SJCRH30 (cell line): ENCODE results near the gene BAG5. TPM values are rescaled to one million over a fixed set of nuclear protein-coding genes. Genes with fewer than 3 reads are reported as not detected.
A peak's percentile ranks its signal among the peaks of the same experiment; 100 is the strongest.
"Not testable (repeated sequence)": the region's sequence is repeated elsewhere in the genome, so short reads cannot be mapped to it uniquely, and the experiment has no call there.

Experiments
- DNase-seq, 2 experiments: peaks; one replicate each; pipeline ENCODE4 v3.0.0-alpha.2; 2015 to 2020
- H3K27ac ChIP-seq: fragments of 250-450 bp; sonication (Bioruptor Pico); 2 replicates; pipeline ENCODE4 v1.5.1; 2020; ENCODE audit warnings: mild to moderate bottlenecking, moderate library complexity
- H3K27me3 ChIP-seq: fragments of 250-450 bp; sonication (Bioruptor Pico); 2 replicates; pipeline ENCODE4 v1.5.1; 2020; ENCODE audit warnings: mild to moderate bottlenecking, moderate library complexity
- H3K36me3 ChIP-seq: fragments of 250-450 bp; sonication (Bioruptor Pico); 2 replicates; pipeline ENCODE4 v1.5.1; 2020; ENCODE audit warnings: mild to moderate bottlenecking, moderate library complexity
- H3K4me1 ChIP-seq: fragments of 250-450 bp; sonication (Bioruptor Pico); 2 replicates; pipeline ENCODE4 v1.5.1; 2020; ENCODE audit warnings: mild to moderate bottlenecking, moderate library complexity
- H3K4me3 ChIP-seq: fragments of 250-450 bp; sonication (Bioruptor Pico); 2 replicates; pipeline ENCODE4 v1.5.1; 2020; ENCODE audit warnings: mild to moderate bottlenecking, moderate library complexity
- H3K9me3 ChIP-seq: fragments of 250-450 bp; sonication (Bioruptor Pico); replicated peaks from 2 replicates; pipeline ENCODE4 v1.5.1; 2020; ENCODE audit warnings: mild to moderate bottlenecking, moderate library complexity
- total RNA-seq: library from RNA; depleted of rRNA; stranded (reverse); fragments of >200 nt; shearing (Covaris generic); gene quantifications from 2 replicates; pipeline ENCODE4 v1.2.3, GENCODE V29; 2014

Gene BAG5
- total RNA-seq, 1 experiment from 2014 or later, result 45.9 TPM

DNA sequence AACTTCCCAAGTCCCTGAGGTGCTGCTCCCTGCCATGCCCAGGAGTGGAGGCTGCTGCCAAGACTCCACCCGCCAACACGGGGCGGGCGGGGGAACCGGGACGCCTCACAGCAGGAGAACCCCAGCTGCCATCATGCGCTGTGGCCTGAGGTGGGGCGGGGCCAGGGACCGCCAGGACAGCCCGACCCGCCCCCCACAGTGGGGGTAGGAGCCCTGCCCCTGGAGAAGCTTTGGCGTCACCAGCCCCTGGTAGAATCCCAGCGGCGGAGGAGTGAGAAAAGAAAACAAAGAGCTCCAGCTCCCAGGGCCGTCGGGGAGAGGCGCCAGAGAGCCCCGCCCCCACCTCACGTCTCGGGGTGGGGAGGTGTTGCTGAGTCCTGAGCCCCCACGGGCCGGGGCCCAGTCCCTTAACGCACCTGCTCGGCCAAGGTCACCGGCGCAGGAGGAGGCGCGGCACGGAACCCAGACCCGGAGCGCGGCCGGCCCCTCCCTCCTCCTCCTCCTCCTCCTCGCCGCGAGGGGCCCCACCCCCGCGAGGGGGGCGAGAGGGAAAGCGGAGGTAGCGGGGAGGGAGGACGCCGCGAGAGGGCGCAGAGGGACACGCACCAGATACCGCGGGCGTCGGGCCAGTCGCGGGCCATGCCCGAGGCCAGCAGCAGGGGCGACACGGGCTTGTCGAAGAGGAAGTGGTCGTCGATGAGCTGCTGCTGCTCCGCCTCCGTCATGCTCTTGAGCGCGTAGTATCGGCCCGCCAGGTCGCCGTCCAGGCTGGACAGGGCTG, 41.6 kb downstream of the BAG5 start:
- DNase-seq, result no peak
- no peaks in the 10 kb centered on the region for H3K9me3 ChIP-seq
- peaks cover 22% of the 10 kb centered on the region for H3K4me1 ChIP-seq
- H3K27ac ChIP-seq, result no peak overlapping the region
- H3K27me3 ChIP-seq, result no peaks in the 10 kb centered on the region; the same call in 1 of the 2 replicates
- no peaks in the 10 kb centered on the region for H3K36me3 ChIP-seq
- no peak overlapping the region for H3K4me3 ChIP-seq

DNA sequence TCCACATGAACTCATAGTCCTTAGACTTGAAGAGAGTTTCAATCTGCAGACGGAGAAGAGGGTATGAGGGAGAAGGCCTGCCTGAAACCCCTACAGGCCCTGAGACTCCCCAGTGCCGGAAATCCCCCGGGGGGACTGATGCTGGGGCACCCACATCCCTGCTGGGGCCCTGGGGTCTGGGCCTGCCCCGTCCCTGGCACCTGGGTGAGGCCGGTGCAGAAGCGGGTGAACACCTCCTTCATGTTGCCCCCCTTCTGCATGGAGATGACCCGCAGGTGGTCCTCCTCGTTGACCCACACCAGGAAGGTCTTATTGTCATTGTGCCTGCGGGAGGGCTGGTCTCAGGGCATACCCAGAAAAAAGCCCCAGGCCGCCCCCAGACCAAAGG, 42.2 kb downstream of the BAG5 start:
- Histone ChIP-seq H3K9me3 (no peaks in the 10 kb centered on the region), H3K4me3 (no peak overlapping the region), H3K27ac (no peak overlapping the region), H3K27me3 (no peaks in the 10 kb centered on the region; the same call in 1 of the 2 replicates), H3K36me3 (no peaks in the 10 kb centered on the region), H3K4me1 (peaks cover 17% of the 10 kb centered on the region)
- DNase-seq, result no peak

DNA sequence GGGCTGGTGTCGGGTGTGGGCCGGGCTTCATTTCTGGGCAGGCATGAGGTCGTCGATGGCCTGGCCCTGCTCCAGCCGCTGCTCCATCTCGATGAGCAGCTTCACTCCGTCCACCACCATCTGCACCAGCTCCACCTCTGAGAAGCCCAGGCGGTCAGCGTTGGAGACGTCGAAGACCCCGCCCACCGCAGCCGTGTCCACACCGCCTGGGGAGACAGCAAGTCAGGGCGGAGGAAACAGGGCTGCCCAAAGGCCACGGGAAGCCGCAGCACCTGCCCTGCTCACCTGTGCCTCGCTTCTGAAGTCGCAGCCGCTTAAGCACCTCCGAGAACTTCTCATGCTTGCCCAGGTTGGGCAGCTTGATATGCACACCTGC, 42.6 kb downstream of the BAG5 start:
- no peaks in the 10 kb centered on the region; the same call in 1 of the 2 replicates for H3K27me3 ChIP-seq
- peaks cover 16% of the 10 kb centered on the region for H3K4me1 ChIP-seq
- H3K27ac ChIP-seq, result no peak overlapping the region
- H3K9me3 ChIP-seq, result no peaks in the 10 kb centered on the region
- H3K4me3 ChIP-seq, result no peak overlapping the region
- DNase-seq, result no peak
- H3K36me3 ChIP-seq, result no peaks in the 10 kb centered on the region

DNA sequence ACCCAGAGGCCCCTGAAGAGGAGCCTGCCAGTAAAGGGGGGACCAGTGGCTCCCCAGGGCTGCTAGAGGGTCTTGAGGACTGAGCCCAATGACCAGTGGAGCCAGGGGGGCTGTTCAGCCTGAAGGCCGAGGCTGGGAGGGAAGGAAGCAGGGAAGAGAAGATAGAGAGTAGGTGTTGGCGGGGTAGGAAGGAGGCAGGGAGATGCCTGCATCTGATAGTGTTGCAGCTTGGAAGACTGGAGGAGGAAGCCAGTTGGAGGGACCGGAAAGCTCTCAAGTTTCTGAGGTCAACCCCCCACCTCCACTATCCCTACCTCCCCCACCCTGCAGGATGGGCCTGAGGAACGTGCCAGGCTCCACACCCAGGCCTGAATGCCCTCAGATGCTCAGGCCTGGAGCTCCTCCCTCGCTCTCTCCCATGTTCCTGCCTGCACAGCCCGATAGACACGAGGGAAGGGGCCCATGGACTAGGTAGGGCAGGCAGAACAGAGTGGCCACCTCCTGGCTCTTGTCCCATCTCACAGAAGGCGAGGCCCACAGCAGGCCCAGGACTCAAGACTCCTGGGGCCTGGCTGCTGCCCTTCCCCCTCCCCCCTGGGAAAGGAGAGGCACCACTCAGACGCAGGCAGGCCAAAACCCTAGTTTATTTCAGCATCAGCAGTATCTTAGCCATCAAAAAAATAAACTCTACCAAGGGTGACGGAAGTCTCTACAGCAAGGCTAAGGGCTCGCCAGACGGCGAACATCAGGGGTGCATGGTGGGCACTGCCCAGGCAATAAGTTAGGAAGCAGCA, 43.2 kb downstream of the BAG5 start:
- no peaks in the 10 kb centered on the region for H3K9me3 ChIP-seq
- no peak overlapping the region for H3K4me3 ChIP-seq
- no peak overlapping the region for H3K27ac ChIP-seq
- peaks cover 10% of the 10 kb centered on the region for H3K4me1 ChIP-seq
- no peaks in the 10 kb centered on the region; the same call in 1 of the 2 replicates for H3K27me3 ChIP-seq
- H3K36me3 ChIP-seq, result no peaks in the 10 kb centered on the region
- no peak for DNase-seq

DNA sequence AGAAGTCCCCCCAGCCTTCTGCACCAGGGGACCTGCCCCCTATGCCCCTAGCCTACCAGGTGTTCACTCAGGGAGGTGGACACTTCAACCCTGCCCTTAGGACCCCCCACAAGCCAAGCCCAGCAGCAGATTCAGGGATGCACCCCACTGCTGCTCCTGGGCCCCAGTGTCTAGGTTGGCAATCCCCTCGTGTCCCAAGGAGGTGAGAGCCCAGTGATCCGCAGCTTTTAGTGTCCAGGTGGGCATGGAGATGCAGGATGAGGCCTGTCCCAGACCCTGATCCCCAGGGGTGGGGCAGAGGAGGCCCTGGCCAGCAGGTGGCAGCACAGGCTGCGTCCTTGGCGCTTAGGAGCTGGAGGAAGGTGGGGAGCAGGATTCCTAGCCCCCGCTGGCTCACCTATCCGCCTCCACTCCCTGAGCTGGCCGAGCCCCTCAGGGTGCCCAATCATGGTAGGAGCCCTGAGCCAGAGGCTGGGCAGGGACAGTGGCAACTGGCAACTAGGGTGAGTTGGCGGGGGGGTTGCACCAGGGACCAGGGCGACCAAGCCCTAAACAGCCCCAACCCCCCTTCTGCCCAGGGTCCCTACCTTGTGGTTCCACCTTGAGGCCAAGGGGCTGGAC, 43.9 kb downstream of the BAG5 start:
- no peak overlapping the region for H3K27ac ChIP-seq
- no peaks in the 10 kb centered on the region; the same call in 1 of the 2 replicates for H3K27me3 ChIP-seq
- DNase-seq, result peak; percentile 67 to 82
- no peaks in the 10 kb centered on the region for H3K36me3 ChIP-seq
- H3K4me3 ChIP-seq, result no peak overlapping the region
- H3K4me1 ChIP-seq, result peaks cover 6% of the 10 kb centered on the region; the same call in 1 of the 2 replicates
- no peaks in the 10 kb centered on the region for H3K9me3 ChIP-seq

DNA sequence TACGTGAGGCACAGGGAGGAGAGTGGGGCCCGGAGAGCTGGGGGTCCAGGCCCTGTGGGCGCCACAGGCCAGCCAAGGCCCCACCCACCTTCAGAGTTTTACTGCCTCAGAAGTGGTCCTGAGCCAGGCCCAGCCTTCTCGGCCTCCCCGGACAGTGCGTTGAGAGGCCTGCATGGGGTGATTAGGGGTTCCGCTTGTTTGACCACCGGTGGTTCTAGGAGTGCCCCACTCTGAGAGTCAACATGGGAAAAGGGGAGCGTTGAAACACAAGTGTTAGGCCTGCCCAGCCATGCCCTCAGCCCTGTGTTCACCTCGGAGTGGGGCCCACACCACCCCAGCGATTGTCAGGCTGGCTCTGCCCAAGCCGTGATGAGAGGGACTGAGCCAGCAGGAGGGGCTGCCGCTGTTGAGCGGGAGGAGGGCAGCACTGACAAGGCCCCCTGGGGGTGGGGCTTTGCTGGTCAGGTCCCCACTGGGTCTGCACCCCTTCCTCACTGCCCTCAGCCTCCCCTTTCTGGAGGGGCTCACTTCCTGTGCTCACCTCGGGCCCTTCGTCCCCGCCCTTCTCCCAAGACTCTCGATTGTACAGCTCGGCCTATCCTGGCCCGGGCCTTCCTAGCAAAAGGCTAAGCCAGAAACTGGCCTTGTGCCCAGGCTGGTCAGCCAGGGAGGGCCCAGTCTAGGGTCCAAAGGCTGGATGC, 44.6 kb downstream of the BAG5 start:
- no peak for DNase-seq
- Histone ChIP-seq H3K4me1 (peaks cover 2% of the 10 kb centered on the region; the same call in 1 of the 2 replicates), H3K36me3 (no peaks in the 10 kb centered on the region), H3K27me3 (no peaks in the 10 kb centered on the region), H3K27ac (no peak overlapping the region), H3K9me3 (no peaks in the 10 kb centered on the region), H3K4me3 (no peak overlapping the region)

DNA sequence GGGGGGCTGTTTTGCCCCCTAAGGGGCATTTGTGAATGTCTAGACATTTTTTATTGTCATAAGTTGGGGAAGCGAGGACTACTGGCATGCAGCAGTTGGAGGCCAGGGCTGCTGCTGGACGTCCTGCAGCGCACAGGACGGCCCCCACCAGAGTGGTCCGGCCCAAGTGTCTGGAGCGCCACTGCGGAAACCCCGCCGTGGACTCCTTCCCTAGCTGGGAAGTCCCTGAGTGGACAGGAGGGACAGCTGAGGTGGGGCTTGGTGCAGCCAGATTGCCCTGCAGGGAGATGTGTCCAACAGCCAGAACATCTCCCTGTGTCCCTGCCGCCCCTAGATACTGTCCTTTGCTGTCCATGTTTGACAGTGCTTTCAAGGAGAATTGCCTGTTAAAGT, 45.3 kb downstream of the BAG5 start:
- DNase-seq, result no peak
- no peak overlapping the region for H3K4me3 ChIP-seq
- H3K36me3 ChIP-seq, result no peaks in the 10 kb centered on the region
- H3K9me3 ChIP-seq, result no peaks in the 10 kb centered on the region
- no peak overlapping the region for H3K27ac ChIP-seq
- no peaks in the 10 kb centered on the region for H3K27me3 ChIP-seq
- H3K4me1 ChIP-seq, result no peaks in the 10 kb centered on the region; the same call in 1 of the 2 replicates

DNA sequence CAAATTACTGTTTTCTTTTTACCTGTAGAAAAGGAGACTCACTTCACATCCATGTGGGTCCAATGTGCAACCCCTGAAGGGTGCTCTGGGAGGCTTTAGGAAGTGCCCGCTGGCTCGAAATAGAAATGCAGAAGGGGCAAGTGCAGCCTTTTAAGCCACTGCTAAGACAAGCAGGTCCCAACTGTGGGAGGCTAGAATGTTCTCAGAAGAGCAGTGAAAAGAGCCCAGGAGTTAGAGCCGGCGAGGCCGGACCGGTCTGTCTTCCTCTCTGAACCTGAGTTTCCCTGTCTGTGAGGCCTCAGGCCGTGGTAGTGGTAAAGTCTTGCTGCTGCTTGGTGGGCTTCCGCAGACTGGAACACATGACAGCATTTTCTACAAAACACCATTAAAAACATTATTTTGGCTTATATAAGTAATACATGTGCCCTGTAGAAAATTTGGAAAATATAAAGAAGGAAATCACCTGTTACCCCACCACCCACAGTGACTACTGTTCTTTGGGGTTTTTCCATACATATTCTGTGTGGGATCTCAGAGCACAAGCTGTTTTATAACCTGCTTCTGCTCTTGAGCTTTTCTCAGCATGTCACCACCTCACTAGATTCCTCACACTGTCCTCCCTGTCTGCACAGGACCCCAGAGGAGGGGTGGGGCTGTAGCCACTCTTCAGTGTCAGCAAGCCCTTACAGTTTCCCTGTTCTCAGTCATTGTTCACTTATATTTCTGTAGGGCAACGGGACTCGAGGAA, 45.9 kb downstream of the BAG5 start:
- no peak for DNase-seq
- Histone ChIP-seq H3K36me3 (no peaks in the 10 kb centered on the region), H3K4me3 (no peak overlapping the region), H3K27ac (no peak overlapping the region), H3K27me3 (no peaks in the 10 kb centered on the region), H3K4me1 (no peaks in the 10 kb centered on the region; the same call in 1 of the 2 replicates), H3K9me3 (no peaks in the 10 kb centered on the region)

DNA sequence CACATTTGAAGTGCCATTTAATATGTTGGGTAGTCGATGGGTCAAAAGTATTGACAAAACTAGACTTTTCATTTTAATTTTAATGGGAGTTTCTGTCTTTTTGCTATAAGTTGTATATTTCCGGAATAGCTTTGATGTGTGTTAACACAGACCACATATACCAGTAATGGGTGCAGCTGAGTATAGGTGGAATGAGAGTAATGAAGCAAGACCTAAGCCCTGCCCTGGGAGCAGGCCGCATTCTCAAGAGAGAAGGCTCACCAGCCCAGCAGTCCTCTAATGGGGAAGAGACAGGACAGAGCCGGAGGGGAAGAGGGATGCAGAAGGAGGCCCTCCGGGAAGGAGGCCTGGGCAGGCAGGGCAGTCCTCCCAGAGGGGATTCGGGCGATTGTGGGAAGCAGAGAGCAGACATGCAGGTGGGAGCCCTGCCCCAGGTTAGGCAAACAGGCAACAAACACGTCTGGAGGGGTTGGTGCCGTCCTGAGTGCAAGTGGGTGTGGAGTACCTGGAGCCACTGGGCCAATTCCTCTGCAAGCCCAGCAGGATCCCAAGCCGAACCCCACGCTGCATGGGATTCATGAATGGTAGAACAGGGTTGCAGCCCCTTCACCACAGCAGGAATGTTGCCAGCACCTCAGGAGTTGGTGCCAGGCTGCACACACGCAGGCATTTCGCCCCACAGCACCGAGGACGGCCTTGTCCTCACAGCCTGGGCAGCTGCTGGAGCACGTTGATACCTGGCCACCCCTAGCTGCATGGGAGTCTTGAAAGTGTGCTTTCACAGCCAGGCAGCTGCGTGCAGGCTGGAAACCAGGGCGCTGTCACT, 47.6 kb downstream of the BAG5 start:
- no peak overlapping the region for H3K4me3 ChIP-seq
- no peaks in the 10 kb centered on the region; the same call in 1 of the 2 replicates for H3K4me1 ChIP-seq
- DNase-seq, result no peak
- H3K27me3 ChIP-seq, result no peaks in the 10 kb centered on the region
- H3K36me3 ChIP-seq, result no peaks in the 10 kb centered on the region
- H3K9me3 ChIP-seq, result no peaks in the 10 kb centered on the region
- H3K27ac ChIP-seq, result no peak overlapping the region

DNA sequence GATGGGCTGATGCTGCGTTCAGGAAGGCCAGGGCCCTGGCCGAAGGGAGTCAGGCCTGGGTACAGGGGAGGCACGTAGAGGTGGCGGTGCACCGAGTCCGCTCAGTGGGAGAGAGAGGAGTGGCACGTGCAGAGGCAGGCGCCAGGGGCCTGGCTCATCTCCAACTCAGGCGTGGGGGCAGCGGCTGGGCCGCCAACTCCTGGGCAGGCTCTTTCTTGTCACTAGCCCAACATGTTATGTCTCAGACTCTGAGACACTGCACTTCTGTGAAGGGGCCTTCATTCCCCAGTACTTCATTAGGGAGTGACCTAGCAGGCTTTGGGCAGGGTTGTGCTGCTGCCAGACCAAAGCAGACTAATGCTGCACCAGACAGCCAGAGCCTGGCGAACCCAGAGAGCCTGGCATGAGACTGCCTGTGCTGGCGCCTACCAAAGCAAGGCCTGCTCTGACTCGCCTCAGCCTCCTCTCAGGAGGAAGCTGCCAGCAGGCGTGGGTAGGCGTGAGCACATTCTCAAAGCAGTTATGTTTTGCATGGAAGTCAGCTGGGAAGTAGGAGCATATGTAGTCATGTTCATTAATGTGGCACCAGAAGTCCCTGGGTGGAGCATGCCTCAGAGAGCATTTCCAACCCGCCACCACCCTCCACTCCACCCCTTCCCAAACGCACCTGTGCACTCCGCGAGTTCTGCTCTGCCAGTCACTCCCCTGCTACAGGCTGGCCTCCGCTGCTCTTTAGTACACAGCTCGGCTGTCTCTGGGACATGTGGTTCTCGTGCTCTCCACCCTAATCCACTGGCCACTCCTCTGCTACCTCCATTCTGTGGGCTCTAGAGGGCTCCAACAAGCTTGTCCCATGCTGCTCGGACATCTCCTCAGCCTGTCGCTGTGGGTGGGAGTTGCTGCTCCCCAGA, 49.5 kb downstream of the BAG5 start:
- H3K27me3 ChIP-seq, result no peaks in the 10 kb centered on the region
- no peak overlapping the region for H3K4me3 ChIP-seq
- H3K9me3 ChIP-seq, result no peaks in the 10 kb centered on the region
- no peak for DNase-seq
- H3K4me1 ChIP-seq, result no peaks in the 10 kb centered on the region; the same call in 1 of the 2 replicates
- H3K36me3 ChIP-seq, result 0 out of 2 replicates have a peak, but pooled peaks cover under 1% of the 10 kb centered on the region
- no peak overlapping the region for H3K27ac ChIP-seq

DNA sequence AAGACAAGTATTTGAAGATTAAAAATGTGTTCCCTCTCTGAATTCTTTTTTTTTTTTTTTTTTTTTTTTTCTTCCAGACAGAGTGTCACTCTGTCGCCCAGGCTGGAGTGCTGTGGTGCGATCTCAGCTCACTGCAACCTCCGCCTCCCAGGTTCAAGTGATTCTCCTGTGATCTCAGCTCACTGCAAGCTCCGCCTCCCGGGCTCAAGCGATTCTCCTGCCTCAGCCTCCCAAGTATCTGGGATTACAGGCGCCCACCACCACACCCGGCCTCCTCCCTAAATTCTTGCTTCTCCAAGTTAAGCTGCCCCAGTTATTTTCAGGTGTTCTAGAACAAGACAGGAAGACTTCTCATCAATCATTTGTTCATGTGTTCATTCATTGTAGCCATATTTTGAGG, 50.3 kb downstream of the BAG5 start:
- not testable (repeated sequence) for H3K4me3 ChIP-seq, H3K27ac ChIP-seq, H3K27me3 ChIP-seq, H3K4me1 ChIP-seq, H3K9me3 ChIP-seq, DNase-seq, H3K36me3 ChIP-seq

DNA sequence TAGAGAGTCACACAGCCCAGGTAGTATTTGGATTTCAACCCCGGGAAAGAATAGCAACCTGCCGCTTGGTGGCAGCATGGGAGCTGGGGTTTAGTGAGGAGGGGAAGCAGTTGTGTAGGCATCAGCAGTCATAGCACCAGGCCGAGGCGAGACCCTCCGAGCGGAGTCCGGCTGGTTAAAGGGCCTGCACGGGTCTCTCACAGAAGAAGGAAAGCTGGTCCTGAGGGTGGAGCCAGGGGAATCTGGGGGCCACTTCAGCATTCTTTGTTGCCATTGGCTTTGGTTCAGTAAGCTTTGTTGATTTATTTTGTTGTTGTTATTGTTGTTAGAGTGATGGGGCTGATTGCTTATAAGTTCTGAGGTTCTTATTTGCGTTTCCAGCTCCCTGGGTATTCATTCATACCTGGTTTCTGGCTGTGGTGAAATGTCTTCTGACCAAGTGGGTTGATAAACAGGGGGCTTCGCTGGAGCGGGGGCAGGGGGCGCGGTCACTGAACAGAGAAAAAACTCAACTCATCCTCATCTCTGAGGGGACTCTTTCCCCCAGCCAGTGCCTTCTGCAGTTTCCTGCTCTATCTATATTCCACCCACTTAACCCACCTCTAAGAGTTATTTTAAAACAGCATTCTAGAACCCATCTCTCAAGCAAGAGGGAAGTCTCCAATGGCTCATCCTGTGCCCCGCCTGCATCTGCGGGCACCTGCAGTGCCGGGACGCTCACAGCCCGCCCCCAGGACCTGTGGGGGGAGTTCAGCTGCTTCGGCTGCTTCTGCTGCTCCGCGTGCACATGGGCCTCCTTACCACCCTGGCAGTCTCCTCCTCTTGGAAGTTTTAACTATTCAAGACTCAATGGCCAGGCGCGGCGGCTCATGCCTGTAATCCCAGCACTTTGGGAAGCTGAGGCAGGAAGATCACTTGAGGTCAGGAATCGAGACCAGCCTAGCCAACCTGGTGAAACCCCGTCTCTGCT, 51.4 kb downstream of the BAG5 start:
- Histone ChIP-seq H3K27me3 (no peaks in the 10 kb centered on the region), H3K4me1 (no peaks in the 10 kb centered on the region), H3K4me3 (no peak overlapping the region), H3K9me3 (no peaks in the 10 kb centered on the region), H3K36me3 (peaks cover 11% of the 10 kb centered on the region), H3K27ac (no peak overlapping the region)
- DNase-seq, result no peak
